Transverse colon (tissue), 4 donors: ENCODE results near the gene EPB41L4B.

Source experiments
- EP300 ChIP-seq: sonication (generic); formaldehyde crosslinking; IDR thresholded peaks from one replicate; pipeline ENCODE4 v1.6.1; 2017; ENCODE audit warnings: antibody characterized with exemption, low read depth
- POLR2A ChIP-seq: fragments of 450-650 bp; IDR thresholded peaks from one replicate; pipeline ENCODE4 v1.6.1; 2016; ENCODE audit warnings: antibody characterized with exemption, mild to moderate bottlenecking, moderate library complexity
- POLR2AphosphoS5 ChIP-seq, 3 donors: sonication (generic); formaldehyde crosslinking; IDR thresholded peaks; one replicate each; pipeline ENCODE4 v1.6.1; 2016; ENCODE audit warnings: antibody characterized with exemption in 3 of 3
- TF ChIP-seq, protein P1 (sequence below), 5 experiments: fragments of 200-600 bp in 3 of 5; fragments of 450-650 bp in 2 of 5; sonication (generic) in 3 of 5; IDR thresholded peaks; 1 replicate in 2 of 5; 2 replicates in 3 of 5; pipeline ENCODE4 v1.5.1; 2016 to 2017; ENCODE audit warnings: antibody characterized with exemption in 5 of 5, inconsistent platforms in 3 of 5, mild to moderate bottlenecking in 2 of 5, moderate library complexity in 1 of 5

DNA sequence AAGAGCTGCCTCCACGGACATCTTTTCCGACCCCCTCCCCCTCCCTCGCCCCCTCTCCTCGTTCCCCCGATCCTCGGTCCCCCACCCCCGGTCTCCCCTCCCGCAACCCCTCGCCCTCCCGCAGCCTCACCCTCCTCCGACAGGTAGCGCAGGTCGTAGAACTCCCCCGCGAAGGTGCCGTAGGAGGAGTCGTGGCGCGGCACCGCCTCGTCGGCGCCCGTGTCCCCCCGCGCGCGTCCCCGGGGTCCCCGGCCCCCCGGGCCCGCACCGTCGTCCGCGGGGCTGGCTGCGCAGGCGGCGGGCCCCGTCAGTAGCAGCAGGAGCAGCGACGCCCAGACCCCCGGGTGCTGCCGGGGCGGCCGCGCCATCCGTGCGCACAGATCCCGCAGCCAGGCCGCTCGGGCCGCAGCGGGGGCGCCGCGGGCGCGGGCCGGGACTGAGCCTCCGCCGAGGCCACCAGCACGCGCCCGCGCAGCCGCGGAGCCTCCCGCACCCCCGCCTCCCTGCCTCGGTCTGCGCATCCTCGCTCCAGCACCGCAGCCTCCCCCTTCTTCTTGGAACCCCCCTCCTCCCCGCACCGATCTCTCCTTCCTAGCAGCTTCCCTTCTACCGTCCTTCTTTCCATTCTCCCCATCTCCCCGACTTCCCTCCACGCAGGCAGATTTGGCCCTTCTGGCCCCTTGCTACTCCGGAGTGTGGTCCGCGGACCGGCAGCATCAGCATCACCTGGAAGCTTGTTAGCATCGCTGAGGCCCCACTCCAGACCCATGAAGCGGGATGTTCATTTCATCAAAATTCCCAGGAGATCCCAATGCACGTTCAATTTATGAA lies 153.9 kb downstream of the EPB41L4B start, which contains the start of gene FRRS1L:
- TF ChIP-seq, protein P1, sequence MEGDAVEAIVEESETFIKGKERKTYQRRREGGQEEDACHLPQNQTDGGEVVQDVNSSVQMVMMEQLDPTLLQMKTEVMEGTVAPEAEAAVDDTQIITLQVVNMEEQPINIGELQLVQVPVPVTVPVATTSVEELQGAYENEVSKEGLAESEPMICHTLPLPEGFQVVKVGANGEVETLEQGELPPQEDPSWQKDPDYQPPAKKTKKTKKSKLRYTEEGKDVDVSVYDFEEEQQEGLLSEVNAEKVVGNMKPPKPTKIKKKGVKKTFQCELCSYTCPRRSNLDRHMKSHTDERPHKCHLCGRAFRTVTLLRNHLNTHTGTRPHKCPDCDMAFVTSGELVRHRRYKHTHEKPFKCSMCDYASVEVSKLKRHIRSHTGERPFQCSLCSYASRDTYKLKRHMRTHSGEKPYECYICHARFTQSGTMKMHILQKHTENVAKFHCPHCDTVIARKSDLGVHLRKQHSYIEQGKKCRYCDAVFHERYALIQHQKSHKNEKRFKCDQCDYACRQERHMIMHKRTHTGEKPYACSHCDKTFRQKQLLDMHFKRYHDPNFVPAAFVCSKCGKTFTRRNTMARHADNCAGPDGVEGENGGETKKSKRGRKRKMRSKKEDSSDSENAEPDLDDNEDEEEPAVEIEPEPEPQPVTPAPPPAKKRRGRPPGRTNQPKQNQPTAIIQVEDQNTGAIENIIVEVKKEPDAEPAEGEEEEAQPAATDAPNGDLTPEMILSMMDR (IDR thresholded peaks at IDR 0.05), result no peak
- TF ChIP-seq POLR2AphosphoS5 (IDR thresholded peaks at IDR 0.05), result no peak
- TF ChIP-seq POLR2A, result no peak
- TF ChIP-seq EP300, result no peak
